SK-N-SH treated with all-trans-retinoic acid at 6 μM for 48 hours (cell line): Measurements from ENCODE around the gene C20orf96.

Experiments
- ARNTL ChIP-seq: fragments of 450-650 bp; formaldehyde crosslinking; IDR thresholded peaks from 2 replicates; pipeline ENCODE4 v1.5.0; 2020; ENCODE audit warnings: low read depth, mild to moderate bottlenecking, moderate library complexity, borderline replicate concordance
- CREB5 ChIP-seq: fragments of 250-450 bp; sonication (Bioruptor Pico); IDR thresholded peaks from 2 replicates; pipeline ENCODE4 v1.5.1; 2020; ENCODE audit warnings: low read depth, mild to moderate bottlenecking, moderate library complexity
- ESRRG ChIP-seq: fragments of 250-450 bp; sonication (Bioruptor Pico); IDR thresholded peaks from 2 replicates; pipeline ENCODE4 v1.6.1; 2021; ENCODE audit warnings: mild to moderate bottlenecking
- GLIS3 ChIP-seq: fragments of 250-450 bp; sonication (Bioruptor Pico); IDR thresholded peaks from 2 replicates; pipeline ENCODE4 v1.5.0; 2020; ENCODE audit warnings: mild to moderate bottlenecking, moderate library complexity
- PATZ1 ChIP-seq: fragments of 250-450 bp; sonication (Bioruptor Pico); IDR thresholded peaks from 2 replicates; pipeline ENCODE4 v1.8.0; 2020; ENCODE audit warnings: mild to moderate bottlenecking, moderate library complexity, borderline replicate concordance
- RARB ChIP-seq: fragments of 250-450 bp; sonication (Bioruptor Pico); IDR thresholded peaks from 2 replicates; pipeline ENCODE4 v1.8.0; 2021; ENCODE audit warnings: mild to moderate bottlenecking, moderate library complexity
- ZC3H10 ChIP-seq: fragments of 250-450 bp; sonication (Bioruptor Pico); IDR thresholded peaks from 2 replicates; pipeline ENCODE4 v1.5.1; 2021; ENCODE audit warnings: mild to moderate bottlenecking, moderate library complexity
- ZFP30 ChIP-seq: fragments of 450-650 bp; formaldehyde crosslinking; IDR thresholded peaks from 2 replicates; pipeline ENCODE4 v1.5.0; 2022; ENCODE audit warnings: mild to moderate bottlenecking, moderate library complexity
- ZNF565 ChIP-seq: fragments of 450-650 bp; formaldehyde crosslinking; conservative IDR thresholded peaks from 2 replicates; pipeline ENCODE4 v1.5.0; 2020; ENCODE audit warnings: low read depth, mild to moderate bottlenecking, moderate library complexity

- TF ChIP-seq ZNF565 (no peak), ZC3H10 (CRISPR knock-in tag) (no peak), CREB5 (no peak), GLIS3 (CRISPR knock-in tag) (no peak), PATZ1 (CRISPR knock-in tag) (no peak), ZFP30 (CRISPR knock-in tag) (no peak), RARB (CRISPR knock-in tag) (no peak), ESRRG (CRISPR knock-in tag) (no peak), ARNTL (CRISPR knock-in tag) (no peak)
These were observed 12.4 kb downstream of the C20orf96 start for GRCh38 chr20:278181-278580.
